GM18526 (cell line): ENCODE data around the gene PYGB.

ENCODE experiments used
- POLR2A ChIP-seq: IDR thresholded peaks from 3 replicates; pipeline ENCODE4 v1.6.1; 2011; ENCODE audit not compliant: insufficient read length; ENCODE audit errors: extremely low read depth

PYGB gene

GRCh38 chr20:25277941-25278521 lies 30.1 kb downstream of the PYGB start:
- TF ChIP-seq POLR2A: no peak

GRCh38 chr20:25278636-25279361 lies 30.9 kb downstream of the PYGB start:
- no peak for TF ChIP-seq POLR2A

GRCh38 chr20:25279403-25279802 lies 31.5 kb downstream of the PYGB start:
- TF ChIP-seq POLR2A: no peak

- TF ChIP-seq POLR2A: no peak
These were observed 32.2 kb downstream of the PYGB start for GRCh38 chr20:25280051-25280573.

- no peak for TF ChIP-seq POLR2A
These were observed 33.0 kb downstream of the PYGB start for GRCh38 chr20:25280574-25281535.

- TF ChIP-seq POLR2A: no peak
These were observed 33.7 kb downstream of the PYGB start for GRCh38 chr20:25281541-25281991.

- no peak for TF ChIP-seq POLR2A
These were observed 34.3 kb downstream of the PYGB start for GRCh38 chr20:25282034-25282781.

- no peak for TF ChIP-seq POLR2A
These were observed 34.9 kb downstream of the PYGB start for GRCh38 chr20:25282796-25283195.

- no peak for TF ChIP-seq POLR2A
These were observed 35.5 kb downstream of the PYGB start for GRCh38 chr20:25283221-25283951.

GRCh38 chr20:25284131-25284601 lies 36.3 kb downstream of the PYGB start:
- no peak for TF ChIP-seq POLR2A

GRCh38 chr20:25285091-25285647 lies 37.3 kb downstream of the PYGB start:
- no peak for TF ChIP-seq POLR2A

GRCh38 chr20:25285856-25286798 lies 38.2 kb downstream of the PYGB start:
- no peak for TF ChIP-seq POLR2A

GRCh38 chr20:25286917-25287316 lies 39.0 kb downstream of the PYGB start:
- no peak for TF ChIP-seq POLR2A
